HG02588 (cell line): ENCODE measurements around the gene CXorf49B.
"Not testable (repeated sequence)": the region's sequence is repeated elsewhere in the genome, so short reads cannot be mapped to it uniquely, and the experiment has no call there.

Experiments
- ATAC-seq: cut with Tn5 transposase; IDR thresholded peaks from one replicate; pipeline ENCODE4 v1.9.1; 2021; ENCODE audit warnings: mild to moderate bottlenecking, moderate library complexity; ENCODE audit not compliant: unreplicated experiment

The CXorf49B gene

DNA sequence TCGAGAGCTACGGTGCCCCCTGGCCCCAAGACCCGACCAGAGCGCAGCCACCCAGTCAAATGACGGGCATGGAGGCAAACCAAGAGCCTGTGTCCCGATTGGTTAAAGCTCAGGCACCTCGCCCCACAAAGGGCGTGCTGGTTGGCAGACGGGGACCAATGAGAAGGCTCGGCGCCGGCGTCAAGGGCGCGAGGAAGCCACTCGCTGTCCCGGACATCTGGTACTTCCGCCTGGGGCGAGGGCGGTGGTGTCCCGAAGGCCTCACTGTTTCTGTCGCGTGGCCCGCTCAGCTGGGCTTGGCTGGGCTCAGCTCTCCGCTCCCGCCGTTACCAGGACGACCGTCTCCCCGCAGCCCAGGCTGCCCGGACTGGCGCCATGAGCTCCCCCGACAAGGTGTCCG lies at the start of gene CXorf49B:
Gene CXorf49B, plus strand, starts transcription at position 301 of the 400 bp plus-strand sequence. Its CDS starts 75 bp downstream, at position 376.
- not testable (repeated sequence) for ATAC-seq

DNA sequence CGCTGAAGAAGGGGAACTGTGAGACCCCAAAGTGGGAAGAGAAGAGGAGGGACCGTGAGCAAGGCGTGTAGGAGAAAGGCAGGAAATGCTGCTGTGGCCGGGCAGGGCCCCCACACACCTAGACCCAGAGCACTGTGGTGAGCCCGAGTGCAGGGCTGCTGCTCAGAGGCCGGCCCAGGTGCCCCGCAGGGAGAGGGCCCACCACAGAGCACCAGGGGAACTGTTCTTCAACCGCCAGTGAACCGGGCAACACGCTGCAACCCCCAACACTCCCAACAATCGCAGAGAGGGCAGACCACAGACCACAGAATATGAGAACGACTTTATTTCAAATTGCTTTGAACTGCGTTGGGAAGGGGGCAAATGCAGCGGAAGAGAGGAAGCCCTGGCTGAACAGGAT lies 49.1 kb upstream of the CXorf49B start:
- not testable (repeated sequence) for ATAC-seq

DNA sequence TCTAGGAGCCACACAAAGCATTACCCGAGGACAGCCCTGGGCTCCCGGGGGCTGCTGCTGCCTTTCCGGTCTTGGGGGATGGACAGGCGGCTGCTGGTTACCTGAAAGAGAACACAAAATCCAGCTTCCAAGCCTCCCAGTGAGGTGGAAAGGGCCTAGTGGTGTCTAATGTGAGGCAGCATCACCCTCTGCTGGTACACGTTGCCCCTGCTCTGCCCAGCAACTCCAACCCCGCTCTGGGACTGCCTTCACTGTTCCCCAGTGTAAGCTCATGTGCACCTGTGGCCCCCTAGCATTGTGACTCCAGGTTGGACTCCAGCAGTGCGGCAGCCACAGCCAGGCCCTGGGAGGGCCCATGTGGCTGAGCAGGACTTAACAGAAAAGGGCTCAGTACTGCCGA lies 47.6 kb upstream of the CXorf49B start:
- not testable (repeated sequence) for ATAC-seq

DNA sequence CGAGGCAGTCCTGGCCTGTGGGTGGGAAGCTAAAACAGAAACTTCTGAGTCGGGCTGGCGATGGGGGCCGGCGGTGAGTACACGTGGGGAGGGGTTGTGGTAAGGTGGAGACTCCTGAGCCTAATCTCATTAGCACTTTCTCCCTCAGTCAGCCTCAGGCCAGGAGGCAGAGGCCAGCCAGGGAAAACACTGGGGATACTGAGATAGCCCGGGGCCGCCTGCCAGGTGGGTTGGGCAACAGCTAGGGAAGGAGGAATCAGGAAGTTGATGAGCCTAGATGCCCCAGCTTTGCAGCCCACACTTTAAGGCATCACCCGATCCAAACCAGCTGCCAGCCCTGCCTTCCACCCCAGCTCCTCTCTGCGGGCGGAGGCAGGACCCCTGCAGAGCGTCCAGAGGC lies 46.8 kb upstream of the CXorf49B start:
- ATAC-seq = not testable (repeated sequence)

DNA sequence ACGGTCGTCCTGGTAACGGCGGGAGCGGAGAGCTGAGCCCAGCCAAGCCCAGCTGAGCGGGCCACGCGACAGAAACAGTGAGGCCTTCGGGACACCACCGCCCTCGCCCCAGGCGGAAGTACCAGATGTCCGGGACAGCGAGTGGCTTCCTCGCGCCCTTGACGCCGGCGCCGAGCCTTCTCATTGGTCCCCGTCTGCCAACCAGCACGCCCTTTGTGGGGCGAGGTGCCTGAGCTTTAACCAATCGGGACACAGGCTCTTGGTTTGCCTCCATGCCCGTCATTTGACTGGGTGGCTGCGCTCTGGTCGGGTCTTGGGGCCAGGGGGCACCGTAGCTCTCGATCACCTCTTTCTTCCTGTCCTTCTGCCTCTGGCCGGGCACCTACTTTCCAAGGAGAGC lies 45.0 kb upstream of the CXorf49B start, which contains the start of gene CXorf49:
Gene CXorf49, minus strand, starts transcription at position 101 of the 400 bp plus-strand sequence. CDS start 134 bp downstream, outside the sequence.
- ATAC-seq = not testable (repeated sequence)

DNA sequence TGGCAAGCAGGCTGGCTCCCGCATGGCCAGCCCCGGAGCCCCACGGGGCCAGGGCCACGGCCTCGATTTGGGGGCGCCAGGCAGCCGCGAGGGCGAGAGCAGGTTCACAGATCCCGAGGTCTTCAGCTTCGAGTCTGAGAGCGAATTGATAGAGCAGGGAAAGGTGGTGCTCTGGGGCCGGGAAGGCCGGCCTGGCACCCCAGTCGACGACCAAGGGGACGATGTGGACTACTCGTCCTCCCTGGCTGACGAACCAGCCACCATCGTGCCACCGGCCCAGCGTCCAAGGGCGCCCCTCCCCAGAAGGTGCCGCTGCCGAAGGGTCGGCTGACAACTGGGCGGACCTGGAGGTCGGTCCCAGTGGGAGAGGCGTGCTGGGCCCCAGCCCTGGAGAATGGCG lies 44.0 kb upstream of the CXorf49B start:
- ATAC-seq = not testable (repeated sequence)

DNA sequence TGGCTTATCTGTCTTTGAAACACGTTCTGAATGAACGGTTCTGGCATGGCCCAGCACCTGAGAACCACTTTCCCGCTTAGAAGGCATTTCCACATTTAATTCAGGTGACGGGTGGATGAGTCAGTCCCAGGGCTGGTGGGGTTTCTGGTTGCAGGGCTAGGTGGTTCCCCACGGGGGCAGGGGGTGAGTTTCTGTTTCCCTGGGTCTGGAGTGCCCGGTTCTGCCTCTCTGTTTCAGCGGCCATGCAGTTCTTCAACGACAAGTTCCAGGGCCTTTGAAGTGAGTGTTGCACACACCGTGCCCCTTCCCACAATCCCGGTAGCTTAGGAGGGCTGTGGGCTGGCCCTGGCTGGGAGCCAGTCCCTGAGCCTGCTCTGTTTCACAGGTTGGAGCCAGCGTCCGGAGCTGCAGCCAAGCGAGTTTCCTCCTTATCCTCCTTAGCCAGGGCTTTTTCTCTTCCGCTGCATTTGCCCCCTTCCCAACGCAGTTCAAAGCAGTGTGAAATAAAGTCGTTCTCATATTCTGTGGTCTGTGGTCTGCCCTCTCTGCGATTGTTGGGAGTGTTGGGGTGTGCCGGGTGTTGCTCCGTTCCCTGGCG lies 42.8 kb upstream of the CXorf49B start:
- ATAC-seq = not testable (repeated sequence)

DNA sequence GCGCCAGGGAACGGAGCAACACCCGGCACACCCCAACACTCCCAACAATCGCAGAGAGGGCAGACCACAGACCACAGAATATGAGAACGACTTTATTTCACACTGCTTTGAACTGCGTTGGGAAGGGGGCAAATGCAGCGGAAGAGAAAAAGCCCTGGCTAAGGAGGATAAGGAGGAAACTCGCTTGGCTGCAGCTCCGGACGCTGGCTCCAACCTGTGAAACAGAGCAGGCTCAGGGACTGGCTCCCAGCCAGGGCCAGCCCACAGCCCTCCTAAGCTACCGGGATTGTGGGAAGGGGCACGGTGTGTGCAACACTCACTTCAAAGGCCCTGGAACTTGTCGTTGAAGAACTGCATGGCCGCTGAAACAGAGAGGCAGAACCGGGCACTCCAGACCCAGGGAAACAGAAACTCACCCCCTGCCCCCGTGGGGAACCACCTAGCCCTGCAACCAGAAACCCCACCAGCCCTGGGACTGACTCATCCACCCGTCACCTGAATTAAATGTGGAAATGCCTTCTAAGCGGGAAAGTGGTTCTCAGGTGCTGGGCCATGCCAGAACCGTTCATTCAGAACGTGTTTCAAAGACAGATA lies 2.4 kb upstream of the CXorf49B start:
- ATAC-seq = not testable (repeated sequence)

DNA sequence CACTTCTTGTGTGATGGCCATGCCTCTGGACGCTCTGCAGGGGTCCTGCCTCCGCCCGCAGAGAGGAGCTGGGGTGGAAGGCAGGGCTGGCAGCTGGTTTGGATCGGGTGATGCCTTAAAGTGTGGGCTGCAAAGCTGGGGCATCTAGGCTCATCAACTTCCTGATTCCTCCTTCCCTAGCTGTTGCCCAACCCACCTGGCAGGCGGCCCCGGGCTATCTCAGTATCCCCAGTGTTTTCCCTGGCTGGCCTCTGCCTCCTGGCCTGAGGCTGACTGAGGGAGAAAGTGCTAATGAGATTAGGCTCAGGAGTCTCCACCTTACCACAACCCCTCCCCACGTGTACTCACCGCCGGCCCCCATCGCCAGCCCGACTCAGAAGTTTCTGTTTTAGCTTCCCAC lies 1.7 kb downstream of the CXorf49B start:
- ATAC-seq = not testable (repeated sequence)

DNA sequence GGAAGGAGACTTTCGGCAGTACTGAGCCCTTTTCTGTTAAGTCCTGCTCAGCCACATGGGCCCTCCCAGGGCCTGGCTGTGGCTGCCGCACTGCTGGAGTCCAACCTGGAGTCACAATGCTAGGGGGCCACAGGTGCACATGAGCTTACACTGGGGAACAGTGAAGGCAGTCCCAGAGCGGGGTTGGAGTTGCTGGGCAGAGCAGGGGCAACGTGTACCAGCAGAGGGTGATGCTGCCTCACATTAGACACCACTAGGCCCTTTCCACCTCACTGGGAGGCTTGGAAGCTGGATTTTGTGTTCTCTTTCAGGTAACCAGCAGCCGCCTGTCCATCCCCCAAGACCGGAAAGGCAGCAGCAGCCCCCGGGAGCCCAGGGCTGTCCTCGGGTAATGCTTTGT lies 2.5 kb downstream of the CXorf49B start:
- ATAC-seq = not testable (repeated sequence)

DNA sequence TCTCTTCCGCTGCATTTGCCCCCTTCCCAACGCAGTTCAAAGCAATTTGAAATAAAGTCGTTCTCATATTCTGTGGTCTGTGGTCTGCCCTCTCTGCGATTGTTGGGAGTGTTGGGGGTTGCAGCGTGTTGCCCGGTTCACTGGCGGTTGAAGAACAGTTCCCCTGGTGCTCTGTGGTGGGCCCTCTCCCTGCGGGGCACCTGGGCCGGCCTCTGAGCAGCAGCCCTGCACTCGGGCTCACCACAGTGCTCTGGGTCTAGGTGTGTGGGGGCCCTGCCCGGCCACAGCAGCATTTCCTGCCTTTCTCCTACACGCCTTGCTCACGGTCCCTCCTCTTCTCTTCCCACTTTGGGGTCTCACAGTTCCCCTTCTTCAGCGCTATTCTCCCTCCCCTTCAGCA lies 4.0 kb downstream of the CXorf49B start:
- ATAC-seq = not testable (repeated sequence)

DNA sequence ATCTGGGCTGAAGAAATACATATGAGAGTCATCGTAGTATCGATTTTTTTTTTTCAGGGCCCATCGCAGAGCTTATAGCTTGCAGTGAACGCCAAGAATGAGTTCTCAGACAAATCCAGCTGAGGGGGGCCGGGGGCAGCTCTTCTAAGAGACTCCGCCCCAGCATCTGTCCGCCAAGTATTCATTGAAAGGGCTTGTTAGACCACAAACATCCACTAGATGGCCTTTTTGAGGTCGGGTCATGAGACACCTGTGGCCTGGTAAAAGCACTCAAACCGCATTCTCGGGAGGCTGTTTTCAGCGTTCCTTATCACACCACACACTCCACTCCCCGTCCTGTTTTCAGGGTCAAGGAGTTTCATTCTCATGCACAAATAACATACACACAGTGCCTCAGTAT lies 15.2 kb downstream of the CXorf49B start:
- not testable (repeated sequence) for ATAC-seq

DNA sequence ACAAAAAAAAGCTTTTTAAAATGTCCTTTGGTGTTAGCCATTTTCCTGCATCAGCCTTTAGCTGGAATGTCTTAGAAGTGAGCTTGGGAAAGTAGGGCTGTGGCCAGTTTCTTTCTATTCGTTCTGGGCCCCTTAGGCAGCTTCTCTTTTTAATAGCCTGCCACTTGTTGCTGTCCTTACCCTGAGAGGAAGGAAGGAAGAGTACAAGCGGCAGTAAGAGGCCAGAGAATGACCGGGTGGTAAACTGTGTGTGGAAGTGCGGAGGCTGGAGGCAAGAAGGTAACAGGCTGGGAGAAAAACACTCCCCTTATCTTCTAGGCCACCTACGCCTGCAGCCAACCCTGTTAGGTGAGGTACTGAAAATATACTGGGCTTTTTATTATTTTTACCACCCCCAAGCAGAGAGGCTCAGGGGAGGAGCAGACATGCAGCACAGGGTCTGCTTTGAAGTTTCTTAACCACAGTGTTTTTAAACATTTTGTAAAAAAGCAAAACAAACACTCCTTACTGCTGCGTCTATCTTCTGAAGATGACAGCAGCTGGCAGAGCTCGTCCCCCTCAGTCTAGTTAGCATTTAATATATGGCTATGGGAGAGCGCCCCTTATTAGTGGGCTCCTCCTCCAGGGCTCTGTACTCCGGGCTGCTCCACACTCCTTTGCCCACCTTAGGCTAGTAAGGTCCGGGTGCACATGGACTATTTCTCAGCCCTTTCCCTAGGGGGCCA lies 19.2 kb downstream of the CXorf49B start:
- not testable (repeated sequence) for ATAC-seq

DNA sequence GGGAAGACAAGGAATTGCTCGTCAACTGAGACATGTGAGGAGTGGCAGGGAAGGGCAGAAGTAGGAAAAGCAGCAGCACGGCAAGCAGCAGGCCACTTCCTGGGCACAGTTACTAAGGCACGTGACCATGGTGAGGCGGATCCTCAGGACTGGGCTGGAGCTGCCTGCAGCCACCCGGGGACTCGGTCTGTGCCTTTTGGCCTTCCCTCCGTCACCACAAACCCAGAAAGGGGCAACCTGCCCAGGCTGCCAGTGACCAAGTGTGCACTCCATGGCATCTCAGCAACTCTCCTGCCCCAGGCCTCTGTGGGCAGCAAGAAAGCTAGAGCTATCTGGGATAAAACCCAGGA lies 19.8 kb downstream of the CXorf49B start:
- not testable (repeated sequence) for ATAC-seq

DNA sequence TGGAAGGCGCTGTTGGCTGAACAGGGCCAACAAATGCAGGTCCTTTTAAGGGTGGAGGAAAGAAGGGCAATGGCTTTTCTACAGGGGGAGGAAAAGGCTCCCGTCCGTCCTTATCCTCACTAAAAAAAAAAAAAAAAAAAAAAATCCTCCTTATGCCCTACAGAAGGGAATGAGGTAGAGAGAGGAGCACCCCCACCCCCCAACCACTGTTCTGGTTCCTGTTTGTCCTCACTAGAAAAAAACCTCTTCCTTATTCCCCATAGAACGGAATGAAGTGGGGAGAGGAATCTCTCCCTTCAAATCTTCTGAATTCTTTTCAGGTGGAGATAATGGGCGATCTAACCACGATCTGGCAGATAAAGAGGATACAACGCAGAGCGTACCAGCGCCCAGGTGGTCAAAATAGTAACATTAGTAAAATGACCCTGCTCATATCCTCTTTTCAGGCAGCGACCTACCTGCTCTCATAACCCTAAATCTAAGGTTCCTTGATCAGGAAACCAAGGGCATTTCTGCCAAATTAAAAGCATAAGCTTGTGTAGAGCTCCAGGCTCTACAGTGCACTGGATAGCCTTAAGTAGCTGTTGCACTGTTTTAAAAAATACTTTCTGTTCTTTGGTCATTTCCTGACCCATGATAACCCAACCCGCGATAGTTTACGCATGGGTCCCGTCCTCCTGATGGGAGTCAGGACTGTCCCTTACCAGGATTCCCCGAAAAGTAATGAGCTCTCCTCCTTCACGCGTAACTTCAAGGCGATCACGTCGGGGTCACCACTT lies 20.6 kb downstream of the CXorf49B start:
- ATAC-seq = not testable (repeated sequence)

DNA sequence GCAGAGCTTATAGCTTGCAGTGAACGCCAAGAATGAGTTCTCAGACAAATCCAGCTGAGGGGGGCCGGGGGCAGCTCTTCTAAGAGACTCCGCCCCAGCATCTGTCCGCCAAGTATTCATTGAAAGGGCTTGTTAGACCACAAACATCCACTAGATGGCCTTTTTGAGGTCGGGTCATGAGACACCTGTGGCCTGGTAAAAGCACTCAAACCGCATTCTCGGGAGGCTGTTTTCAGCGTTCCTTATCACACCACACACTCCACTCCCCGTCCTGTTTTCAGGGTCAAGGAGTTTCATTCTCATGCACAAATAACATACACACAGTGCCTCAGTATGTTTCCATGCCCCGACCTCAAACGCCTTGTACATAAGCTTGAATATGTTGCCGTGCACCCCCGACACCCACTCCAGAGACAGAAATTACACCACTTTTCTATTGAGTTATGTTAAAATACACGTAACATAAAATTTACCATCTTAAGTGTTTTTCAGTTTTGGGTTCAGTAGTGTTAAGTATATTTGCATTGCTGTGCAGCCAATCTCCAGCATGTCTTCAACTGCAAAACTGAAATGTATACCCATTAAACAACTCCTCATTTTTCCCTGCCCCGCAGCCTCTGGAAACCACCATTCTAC lies 21.3 kb downstream of the CXorf49B start:
- ATAC-seq = not testable (repeated sequence)

DNA sequence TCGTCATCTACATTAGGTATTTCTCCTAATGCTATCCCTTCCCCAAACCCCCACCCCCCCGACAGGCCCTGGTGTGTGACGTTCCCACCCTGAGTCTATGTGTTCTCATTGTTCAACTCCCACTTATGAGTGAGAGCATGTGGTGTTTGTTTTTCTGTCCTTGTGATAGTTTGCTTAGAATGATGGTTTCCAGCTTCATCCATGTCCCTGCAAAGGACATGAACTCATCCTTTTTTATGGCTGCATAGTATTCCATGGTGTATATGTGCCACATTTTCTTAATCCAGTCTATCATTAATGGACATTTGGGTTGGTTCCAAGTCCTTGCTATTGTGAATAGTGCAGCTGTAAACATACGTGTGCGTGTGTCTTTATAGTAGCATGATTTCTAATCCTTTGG lies 43.3 kb downstream of the CXorf49B start:
- not testable (repeated sequence) for ATAC-seq

DNA sequence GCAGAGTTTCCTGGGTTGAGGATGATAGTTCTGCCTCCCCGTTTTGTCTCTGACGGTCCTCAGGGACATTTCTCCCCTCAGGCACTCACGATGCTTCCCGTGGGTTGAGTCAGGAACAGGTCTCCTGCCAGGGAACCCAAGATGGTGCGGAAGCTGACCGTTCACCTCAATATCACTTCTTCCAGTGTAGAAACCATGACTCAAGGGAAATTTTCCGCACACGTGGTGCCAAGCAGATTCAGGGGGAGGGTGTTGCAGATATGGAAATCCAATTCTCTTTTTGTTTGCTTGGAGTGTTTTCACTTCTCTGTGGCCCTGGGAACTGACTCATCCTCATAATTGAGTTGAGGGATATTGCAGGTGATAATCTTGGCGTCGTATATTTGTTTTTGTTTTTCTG lies 46.7 kb downstream of the CXorf49B start:
- ATAC-seq = no peak

DNA sequence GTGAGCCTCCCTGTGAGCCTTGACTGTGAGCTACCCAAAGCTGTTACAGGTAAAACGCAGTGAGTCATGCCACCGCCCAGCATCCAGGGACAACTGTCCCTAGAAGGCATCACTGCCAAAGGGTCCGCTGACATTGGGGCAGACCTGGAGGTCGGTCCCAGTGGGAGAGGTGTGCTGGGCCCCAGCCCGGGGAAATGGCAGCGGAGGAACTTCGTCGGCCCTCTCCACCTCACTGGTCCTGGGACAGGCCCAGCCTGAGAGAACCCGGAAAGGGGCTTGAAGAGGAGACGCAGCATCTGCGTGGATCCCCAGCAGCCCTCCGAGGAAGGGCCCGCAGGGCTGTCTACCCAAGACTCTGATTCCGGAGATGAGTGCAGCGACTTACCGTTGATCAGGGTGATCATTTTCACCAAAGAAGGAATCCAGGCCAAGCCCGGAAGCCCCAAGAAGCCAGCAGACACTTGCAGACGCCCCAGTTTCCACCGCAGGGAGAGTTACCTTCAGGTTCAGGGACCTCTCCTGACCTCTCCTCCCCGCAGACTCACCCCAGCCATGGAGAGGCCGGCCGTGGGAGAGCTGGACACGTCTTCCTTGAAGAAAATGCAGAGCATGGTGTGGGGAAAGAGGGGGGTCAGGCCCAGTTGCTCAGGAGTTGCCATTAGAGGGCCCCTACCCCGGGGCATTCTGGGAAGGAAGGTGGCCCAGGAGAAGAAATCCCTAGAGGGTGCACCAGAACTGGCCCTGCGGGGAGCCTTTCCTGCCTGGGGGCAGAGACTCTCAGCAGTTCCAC lies 51.2 kb downstream of the CXorf49B start:
- no peak for ATAC-seq
